NB4 (cell line): Measurements from ENCODE around the gene CPEB3.

Experiments
- DNase-seq: peaks from one replicate; pipeline ENCODE4 v3.0.0; 2010; ENCODE audit warnings: low read depth
- H3K4me3 ChIP-seq: one replicate; pipeline ENCODE4 v1.5.1; 2011; ENCODE audit warnings: mild to moderate bottlenecking, low read depth, low read length, moderate library complexity
- CTCF ChIP-seq: IDR thresholded peaks from one replicate; pipeline ENCODE4 v1.5.1; 2012; ENCODE audit warnings: low read depth, low read length
- MAX ChIP-seq: IDR thresholded peaks from 2 replicates; pipeline ENCODE4 v1.6.1; 2011; ENCODE audit warnings: low read depth, low read length
- MYC ChIP-seq: IDR thresholded peaks from 2 replicates; pipeline ENCODE4 v1.6.1; 2011; ENCODE audit warnings: low read depth, low read length
- POLR2A ChIP-seq: IDR thresholded peaks from 2 replicates; pipeline ENCODE4 v1.6.1; 2011; ENCODE audit warnings: mild to moderate bottlenecking; ENCODE audit not compliant: insufficient read length; ENCODE audit errors: extremely low read depth

CPEB3 gene

GRCh38 chr10:92066386-92066785, 224.5 kb downstream of the CPEB3 start:
- no peak for DNase-seq
- TF ChIP-seq MAX (no peak), CTCF (no peak), MYC (no peak), POLR2A (no peak)
- no peak overlapping the region for H3K4me3 ChIP-seq

- no peak overlapping the region for H3K4me3 ChIP-seq
- no peak for DNase-seq
- TF ChIP-seq MAX, result no peak
- no peak for TF ChIP-seq MYC
- TF ChIP-seq POLR2A, result no peak
- no peak for TF ChIP-seq CTCF
Observed at GRCh38 chr10:92064506-92064905, 226.4 kb downstream of the CPEB3 start.

GRCh38 chr10:92062273-92062672, 228.6 kb downstream of the CPEB3 start:
- DNase-seq, result no peak
- H3K4me3 ChIP-seq, result no peak overlapping the region
- no peak for TF ChIP-seq POLR2A
- TF ChIP-seq CTCF, result no peak
- no peak for TF ChIP-seq MYC
- TF ChIP-seq MAX, result no peak

- no peak overlapping the region for H3K4me3 ChIP-seq
- DNase-seq, result no peak
- TF ChIP-seq MAX, result no peak
- TF ChIP-seq MYC, result no peak
- no peak for TF ChIP-seq CTCF
- TF ChIP-seq POLR2A, result no peak
Observed at GRCh38 chr10:92054807-92055206, 236.1 kb downstream of the CPEB3 start.

GRCh38 chr10:92052741-92053140, 238.1 kb downstream of the CPEB3 start:
- TF ChIP-seq MAX, result no peak
- TF ChIP-seq CTCF, result no peak
- TF ChIP-seq POLR2A, result no peak
- TF ChIP-seq MYC, result no peak
- DNase-seq, result no peak
- H3K4me3 ChIP-seq, result no peak overlapping the region

GRCh38 chr10:92052088-92052487, 238.8 kb downstream of the CPEB3 start:
- H3K4me3 ChIP-seq, result no peak overlapping the region
- TF ChIP-seq MAX (no peak), CTCF (no peak), POLR2A (no peak), MYC (no peak)
- DNase-seq, result no peak
